Spleen (tissue), 11 donors: Measurements from ENCODE around the gene FBXO46. TPM values are rescaled to one million over a fixed set of nuclear protein-coding genes. Genes with fewer than 3 reads are reported as not detected.

ENCODE experiments used
- microRNA-seq, 3 donors: library from miRNA; unstranded; fragments of <30 nt; microRNA quantifications; one replicate each; pipeline versions ENCODE4 to v1.1.0, GENCODE V29; 2019 to 2020
- polyA plus RNA-seq, 3 donors: library from polyadenylated mRNA; stranded (reverse); fragments of 200-250 nt; gene quantifications; one replicate each; pipeline ENCODE4 v1.2.1, GENCODE V29; 2013
- small RNA-seq, 4 donors: library from RNA; depleted of rRNA; stranded (forward); fragments of <200 nt; gene quantifications; one replicate each; pipeline ENCODE3, GENCODE V24; 2016
- total RNA-seq, 7 donors: library from RNA; depleted of rRNA in 3 of 7; stranded (reverse); fragments of >200 nt in 3 of 7; fragmentation: NEBNext Ultra II Directional in 4 of 7; extraction: Animal tissue kit (Norgen Biotek cat#: 25700) in 4 of 7; gene quantifications; one replicate each; pipeline versions ENCODE4 v1.1.0 to v1.2.1, GENCODE V29; 2016 to 2021
- donor health status: healthy with polysubstance abuse.
- donor health status: DM: no; HTN: no; CAD: no; lungs with moderate emphysema.
- donor health status: DM: no; HTN: no; CAD: no.
- donor health status: Bipolar disorder and iron deficiency.
- donor health status: healthy.
- donor health status: DM: no; HTN: no; CAD: no.
- donor health status: DM: yes; HTN: yes; CAD: no.

The FBXO46 gene
- total and polyA plus RNA-seq, 10 donors: 8.8 to 28.1 (median 18.1) TPM

Small RNA genes within 50 kb of the gene (microRNA-seq; reads per million reads assigned to microRNA genes)
- gene MIR642A: 0 reads per million in 3 donors
- 0 reads per million in 3 donors for gene MIR642B

Small RNA genes within 50 kb of the gene (small RNA-seq; reads per million reads assigned to genes)
- 0.21 to 0.49 (median 0.40) reads per million in 4 donors for gene MIR642A

Other genes starting within 250 kb of the FBXO46 start
- gene RTN2, start 233.8 kb downstream of the FBXO46 start, total RNA-seq: 10 to 100 TPM in 6 of 7 donors, 1 to 10 TPM in 1; 9.2 to 22.6 (median 15.1) TPM
- 1 to 10 TPM; 4.9 to 7.9 (median 7.6) TPM for gene RTN2, start 233.8 kb downstream of the FBXO46 start, polyA plus RNA-seq
- 10 to 100 TPM in 2 of 7 donors, 1 to 10 TPM in 5; 6.3 to 21.4 (median 9.6) TPM for gene PPM1N, start 232.5 kb downstream of the FBXO46 start, total RNA-seq
- 10 to 100 TPM in 2 of 3 donors, 1 to 10 TPM in 1; 9.5 to 13.4 (median 10.7) TPM for gene PPM1N, start 232.5 kb downstream of the FBXO46 start, polyA plus RNA-seq
- 100 to 1,000 TPM; 146 to 386 (median 221) TPM for gene VASP, start 223.4 kb downstream of the FBXO46 start, total RNA-seq
- 100 to 1,000 TPM; 154 to 210 (median 161) TPM for gene VASP, start 223.4 kb downstream of the FBXO46 start, polyA plus RNA-seq
- 10 to 100 TPM; 13.6 to 18.4 (median 16.7) TPM for gene OPA3, start 146.1 kb downstream of the FBXO46 start, total RNA-seq
- gene OPA3, start 146.1 kb downstream of the FBXO46 start, polyA plus RNA-seq: 1 to 10 TPM; 2.8 to 7.7 (median 3.0) TPM
- gene GPR4, start 128.7 kb downstream of the FBXO46 start, total RNA-seq: 1 to 10 TPM; 2.6 to 5.6 (median 4.2) TPM
- gene GPR4, start 128.7 kb downstream of the FBXO46 start, polyA plus RNA-seq: 1 to 10 TPM in 2 of 3 donors, under 1 TPM in 1; 0.33 to 2.1 (median 1.2) TPM
- gene EML2, start 91.5 kb downstream of the FBXO46 start, total RNA-seq: 10 to 100 TPM; 30.8 to 60.6 (median 50.6) TPM
- 10 to 100 TPM; 27.1 to 39.9 (median 34.8) TPM for gene EML2, start 91.5 kb downstream of the FBXO46 start, polyA plus RNA-seq
- gene GIPR, start 62.7 kb downstream of the FBXO46 start, total RNA-seq: 1 to 10 TPM; 1.7 to 7.5 (median 3.7) TPM
- gene GIPR, start 62.7 kb downstream of the FBXO46 start, polyA plus RNA-seq: 1 to 10 TPM in 1 of 3 donors, under 1 TPM in 2; 0.49 to 1.7 (median 0.83) TPM
- 100 to 1,000 TPM; 117 to 280 (median 200) TPM for gene SNRPD2, start 38.9 kb downstream of the FBXO46 start, total RNA-seq
- gene SNRPD2, start 38.9 kb downstream of the FBXO46 start, polyA plus RNA-seq: 100 to 1,000 TPM; 368 to 587 (median 432) TPM
- gene QPCTL, start 38.2 kb downstream of the FBXO46 start, total RNA-seq: 10 to 100 TPM in 2 of 7 donors, 1 to 10 TPM in 5; 5.0 to 10.7 (median 8.8) TPM
- gene QPCTL, start 38.2 kb downstream of the FBXO46 start, polyA plus RNA-seq: 10 to 100 TPM in 2 of 3 donors, 1 to 10 TPM in 1; 9.5 to 10.7 (median 10.2) TPM
- not detected for gene MEIOSIN, start 2.5 kb upstream of the FBXO46 start, total RNA-seq
- gene MEIOSIN, start 2.5 kb upstream of the FBXO46 start, polyA plus RNA-seq: under 1 TPM in 1 of 3 donors, not detected in 2; 0.02 TPM
- gene SIX5, start 38.4 kb upstream of the FBXO46 start, total RNA-seq: 10 to 100 TPM in 2 of 7 donors, 1 to 10 TPM in 5; 6.5 to 13.2 (median 8.5) TPM
- gene SIX5, start 38.4 kb upstream of the FBXO46 start, polyA plus RNA-seq: 1 to 10 TPM; 4.4 to 8.9 (median 5.2) TPM
- gene DMPK, start 51.6 kb upstream of the FBXO46 start, total RNA-seq: 10 to 100 TPM; 22.2 to 54.6 (median 32.7) TPM
- gene DMPK, start 51.6 kb upstream of the FBXO46 start, polyA plus RNA-seq: 100 to 1,000 TPM in 1 of 3 donors, 10 to 100 TPM in 2; 17.9 to 147 (median 38.1) TPM
- 10 to 100 TPM; 35.1 to 57.0 (median 48.4) TPM for gene DMWD, start 61.9 kb upstream of the FBXO46 start, total RNA-seq
- gene DMWD, start 61.9 kb upstream of the FBXO46 start, polyA plus RNA-seq: 10 to 100 TPM in 1 of 3 donors, 1 to 10 TPM in 2; 6.4 to 36.1 (median 6.7) TPM
- under 1 TPM in 3 of 7 donors, not detected in 4; 0.19 to 0.41 (median 0.33) TPM for gene RSPH6A, start 84.4 kb upstream of the FBXO46 start, total RNA-seq
- under 1 TPM in 1 of 3 donors, not detected in 2; 0.13 TPM for gene RSPH6A, start 84.4 kb upstream of the FBXO46 start, polyA plus RNA-seq
- 100 to 1,000 TPM in 1 of 7 donors, 10 to 100 TPM in 6; 56.3 to 106 (median 75.1) TPM for gene SYMPK, start 132.3 kb upstream of the FBXO46 start, total RNA-seq
- gene SYMPK, start 132.3 kb upstream of the FBXO46 start, polyA plus RNA-seq: 100 to 1,000 TPM in 2 of 3 donors, 10 to 100 TPM in 1; 60.3 to 148 (median 147) TPM
- gene FOXA3, start 133.4 kb upstream of the FBXO46 start, total RNA-seq: under 1 TPM in 1 of 7 donors, not detected in 6; 0.24 TPM
- under 1 TPM in 2 of 3 donors, not detected in 1; 0.09 to 0.16 TPM for gene FOXA3, start 133.4 kb upstream of the FBXO46 start, polyA plus RNA-seq
- gene IRF2BP1, start 155.2 kb upstream of the FBXO46 start, total RNA-seq: 10 to 100 TPM; 18.5 to 29.4 (median 23.3) TPM
- gene IRF2BP1, start 155.2 kb upstream of the FBXO46 start, polyA plus RNA-seq: 10 to 100 TPM in 2 of 3 donors, 1 to 10 TPM in 1; 10.0 to 19.9 (median 10.6) TPM
- 10 to 100 TPM in 4 of 7 donors, 1 to 10 TPM in 3; 5.8 to 13.2 (median 11.0) TPM for gene MYPOP, start 171.7 kb upstream of the FBXO46 start, total RNA-seq
- 1 to 10 TPM; 5.1 to 9.6 (median 9.3) TPM for gene MYPOP, start 171.7 kb upstream of the FBXO46 start, polyA plus RNA-seq
- gene NANOS2, start 183.9 kb upstream of the FBXO46 start, total RNA-seq: not detected
- gene NANOS2, start 183.9 kb upstream of the FBXO46 start, polyA plus RNA-seq: not detected
- 10 to 100 TPM in 1 of 7 donors, 1 to 10 TPM in 6; 1.8 to 12.5 (median 5.4) TPM for gene NOVA2, start 243.0 kb upstream of the FBXO46 start, total RNA-seq
- under 1 TPM; 0.42 to 0.77 (median 0.50) TPM for gene NOVA2, start 243.0 kb upstream of the FBXO46 start, polyA plus RNA-seq